Cerebellar nuclear complex (tissue), 1 donor: ENCODE data around the gene FAM50B.

Source experiments
- DNase-seq, 2 experiments: peaks; one replicate each; lab custom pipeline; 2025; lab: John Stamatoyannopoulos, UW

FAM50B gene

GRCh38 chr6:3848925-3849605 is at the start of gene FAM50B:
Gene FAM50B (plus strand): TSS chr6:3849373. CDS start chr6:3849812, 439 bp downstream.
- DNase-seq = peak; percentile 16 to 76

- no peak for DNase-seq
These were observed 49.5 kb upstream of the FAM50B start for GRCh38 chr6:3799719-3800118.

GRCh38 chr6:3800850-3801591 is 48.2 kb upstream of the FAM50B start:
- DNase-seq = no peak

- no peak for DNase-seq
These were observed 47.2 kb upstream of the FAM50B start for GRCh38 chr6:3801960-3802359.

GRCh38 chr6:3803627-3804468 is 45.3 kb upstream of the FAM50B start:
- no peak for DNase-seq

GRCh38 chr6:3804964-3805363 is 44.2 kb upstream of the FAM50B start:
- DNase-seq = no peak

GRCh38 chr6:3805448-3806123 is 43.6 kb upstream of the FAM50B start:
- DNase-seq = no peak

- no peak for DNase-seq
These were observed 42.8 kb upstream of the FAM50B start for GRCh38 chr6:3806169-3806922.

- no peak for DNase-seq
These were observed 41.0 kb upstream of the FAM50B start for GRCh38 chr6:3808199-3808598.

- DNase-seq = no peak
These were observed 40.2 kb upstream of the FAM50B start for GRCh38 chr6:3808759-3809514.

- no peak for DNase-seq
These were observed 39.7 kb upstream of the FAM50B start for GRCh38 chr6:3809515-3809891.

- DNase-seq = no peak
These were observed 39.2 kb upstream of the FAM50B start for GRCh38 chr6:3809982-3810381.

GRCh38 chr6:3811191-3811590 is 38.0 kb upstream of the FAM50B start:
- DNase-seq = no peak

GRCh38 chr6:3812596-3812995 is 36.6 kb upstream of the FAM50B start:
- DNase-seq = no peak

GRCh38 chr6:3813150-3813780 is 35.9 kb upstream of the FAM50B start:
- no peak for DNase-seq

- DNase-seq = no peak
These were observed 35.3 kb upstream of the FAM50B start for GRCh38 chr6:3813918-3814317.

- DNase-seq = no peak
These were observed 34.6 kb upstream of the FAM50B start for GRCh38 chr6:3814539-3814938.

- DNase-seq = no peak
These were observed 32.9 kb upstream of the FAM50B start for GRCh38 chr6:3816251-3816650.

- no peak for DNase-seq
These were observed 29.7 kb upstream of the FAM50B start for GRCh38 chr6:3819161-3820110.
